GM21786 (cell line): ENCODE measurements around the gene UBE2F.
A peak's percentile ranks its signal among the peaks of the same experiment; 100 is the strongest.
"Not testable (repeated sequence)": the region's sequence is repeated elsewhere in the genome, so short reads cannot be mapped to it uniquely, and the experiment has no call there.

Experiments
- ATAC-seq: cut with Tn5 transposase; IDR thresholded peaks from one replicate; pipeline ENCODE4 v1.9.1; 2021; ENCODE audit not compliant: unreplicated experiment

The UBE2F gene

DNA sequence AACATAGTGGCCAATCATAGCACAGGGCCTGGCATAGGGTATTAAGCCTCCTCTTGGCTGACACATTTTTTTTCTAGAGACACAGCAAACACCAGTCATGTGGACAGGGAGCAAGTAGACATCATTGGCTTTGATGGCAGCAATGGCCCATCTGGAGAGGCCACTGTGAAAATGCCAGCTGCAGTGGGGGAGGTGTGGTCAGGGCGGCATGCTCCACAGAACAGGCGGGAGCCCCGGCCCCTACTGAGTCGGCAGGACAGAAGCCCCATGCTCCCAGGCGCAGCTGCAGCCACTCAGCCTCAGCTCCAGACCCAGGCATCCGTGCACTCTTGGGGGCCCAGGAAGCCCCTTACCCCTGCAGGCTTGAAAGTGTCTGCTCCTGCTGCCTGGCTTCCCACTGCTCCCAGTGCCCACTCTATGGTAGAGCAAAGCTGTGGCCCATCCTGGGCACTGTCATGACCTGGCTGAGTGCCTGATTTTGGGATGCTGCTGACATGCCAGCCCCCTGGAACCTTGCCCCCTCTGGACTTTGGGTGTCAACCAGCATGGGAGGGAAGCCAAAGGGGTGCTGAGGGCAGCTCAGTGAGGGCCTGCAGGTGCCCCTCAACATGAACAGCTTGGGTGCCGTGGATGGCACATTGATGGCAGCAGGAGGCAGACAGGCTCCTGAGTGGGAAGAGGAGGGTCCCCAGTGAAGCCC lies 23.3 kb upstream of the UBE2F start:
- no peak for ATAC-seq

- no peak for ATAC-seq
Measured at GRCh38 chr2:237944302-237944701, 22.5 kb upstream of the UBE2F start.

GRCh38 chr2:237946423-237946822 lies 20.4 kb upstream of the UBE2F start:
- ATAC-seq: no peak

- not testable (repeated sequence) for ATAC-seq
Measured at GRCh38 chr2:237951354-237951753, 15.5 kb upstream of the UBE2F start.

- ATAC-seq: no peak
Measured at GRCh38 chr2:237951878-237952277, 14.9 kb upstream of the UBE2F start.

DNA sequence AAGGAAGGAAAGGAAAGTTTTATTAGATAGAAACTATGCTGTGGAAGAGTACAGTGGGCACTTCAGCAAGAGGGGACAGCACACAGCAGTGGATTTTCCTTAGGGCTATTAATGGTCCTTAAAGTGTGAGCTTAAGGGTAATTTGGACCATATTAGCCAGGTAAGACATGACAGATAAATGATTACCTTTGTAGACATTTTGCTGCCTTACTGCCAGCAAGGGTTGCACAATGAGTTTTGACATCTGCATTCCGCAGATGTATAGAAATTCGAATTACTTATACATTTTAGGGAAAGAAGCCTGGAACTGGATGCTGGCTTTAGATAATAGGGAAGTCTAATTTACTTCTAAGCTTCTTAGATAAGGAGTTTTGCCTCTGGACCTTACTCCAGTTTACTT lies 14.0 kb upstream of the UBE2F start:
- no peak for ATAC-seq

- no peak for ATAC-seq
Measured at GRCh38 chr2:237955640-237956401, 11.0 kb upstream of the UBE2F start.

DNA sequence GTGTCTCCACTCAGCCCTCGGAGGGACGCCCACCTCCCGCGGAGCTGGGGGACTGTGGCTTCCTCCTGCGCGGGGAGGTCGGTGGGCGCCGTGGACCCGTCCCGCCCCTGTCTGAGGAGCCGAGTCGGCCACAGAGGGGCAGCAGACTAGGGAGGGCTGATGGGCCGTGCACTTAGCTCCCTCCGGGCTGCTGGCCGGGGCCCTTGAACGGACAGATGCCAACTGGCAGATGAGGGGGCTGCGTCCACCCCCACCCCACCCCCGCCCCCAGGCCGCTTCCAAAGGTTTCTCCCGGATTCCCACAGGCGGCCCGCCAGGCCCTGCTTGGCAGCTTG lies 10.4 kb upstream of the UBE2F start:
- no peak for ATAC-seq

- no peak for ATAC-seq
Measured at GRCh38 chr2:237961637-237962036, 5.2 kb upstream of the UBE2F start.

GRCh38 chr2:237962432-237963084 lies 4.3 kb upstream of the UBE2F start:
- ATAC-seq: no peak

DNA sequence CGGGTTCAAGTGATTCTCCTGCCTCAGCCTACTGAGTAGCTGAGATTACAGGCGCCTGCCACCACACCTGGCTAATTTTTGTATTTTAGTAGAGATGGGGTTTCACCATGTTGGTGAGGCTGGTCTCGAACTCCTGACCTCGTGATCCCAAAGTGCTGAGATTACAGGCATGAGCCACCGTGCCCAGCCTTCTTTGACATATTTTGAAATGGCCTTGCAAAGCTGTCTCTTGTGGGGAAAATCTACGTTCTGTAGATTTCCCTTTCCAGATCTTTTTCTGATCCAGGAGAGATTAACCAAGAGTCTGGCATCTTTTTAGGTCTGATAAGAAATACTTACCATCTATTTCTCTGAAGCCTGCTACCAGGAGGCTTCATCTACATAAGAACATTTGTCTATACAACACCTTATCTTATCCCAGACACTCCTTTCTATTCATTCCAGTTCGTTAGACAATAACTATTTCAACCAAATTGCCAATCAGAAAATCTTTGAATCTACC lies 3.3 kb upstream of the UBE2F start:
- ATAC-seq: not testable (repeated sequence)

GRCh38 chr2:237964194-237964577 lies 2.6 kb upstream of the UBE2F start:
- ATAC-seq: no peak

- ATAC-seq: no peak
Measured at GRCh38 chr2:237964578-237965404, 2.0 kb upstream of the UBE2F start.

GRCh38 chr2:237965844-237966243 lies 970 bp upstream of the UBE2F start:
- ATAC-seq: not testable (repeated sequence)

DNA sequence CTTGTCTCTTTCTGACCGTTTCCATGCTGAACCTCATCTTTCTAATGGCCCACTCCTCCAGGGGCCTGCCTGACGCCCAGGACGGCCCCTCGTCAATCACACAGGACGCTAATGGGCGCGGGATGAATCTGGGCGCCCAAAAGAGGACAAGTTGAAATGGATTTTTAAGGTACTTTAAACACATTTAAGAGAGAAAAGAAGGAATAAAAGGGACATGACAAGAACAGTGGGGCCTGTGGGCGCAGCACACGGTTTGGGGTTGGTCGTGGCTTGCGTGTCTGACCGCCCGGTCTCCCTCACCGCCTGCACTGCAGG lies 607 bp upstream of the UBE2F start:
- ATAC-seq: no peak

- ATAC-seq: no peak
Measured at GRCh38 chr2:237967463-237967951, 693 bp downstream of the UBE2F start.

DNA sequence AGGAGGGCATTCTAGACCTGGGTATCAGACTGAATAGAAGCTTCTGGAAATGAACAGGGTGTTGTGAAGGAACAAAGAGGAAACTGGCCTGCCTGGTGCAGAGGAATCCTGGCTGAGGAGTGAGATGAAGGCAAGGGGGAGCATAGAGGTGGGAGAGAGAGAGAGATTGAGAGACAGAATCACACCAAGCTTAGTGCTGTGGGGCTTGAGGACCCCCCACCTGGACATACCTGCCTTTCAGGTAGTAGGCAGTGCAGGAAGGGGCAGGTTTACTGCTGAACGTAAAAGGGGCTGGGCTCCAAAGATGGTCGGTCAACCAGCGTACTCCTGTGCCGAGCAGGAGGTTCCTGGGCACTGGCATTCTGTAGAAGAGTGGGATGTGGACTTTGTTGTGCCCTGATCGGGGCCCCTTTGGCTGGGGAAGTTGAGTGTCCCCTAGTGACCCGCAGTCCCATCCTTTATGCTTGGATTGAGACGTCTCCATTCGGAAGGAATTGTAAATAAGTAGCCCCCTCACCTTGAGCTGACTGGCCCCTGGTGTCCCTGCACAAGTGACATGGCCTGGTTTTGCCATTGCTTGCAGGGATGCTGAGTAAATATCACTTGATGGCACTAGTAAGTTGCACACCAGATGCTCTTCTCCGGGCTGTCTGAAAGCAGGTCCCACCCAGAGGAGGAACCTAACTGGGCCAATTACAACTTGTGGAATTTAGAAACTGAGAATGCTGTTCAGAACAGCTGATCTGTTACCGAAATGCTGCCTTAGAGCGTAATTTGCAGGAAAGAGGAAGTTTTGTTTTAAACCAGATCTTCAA lies 1.4 kb downstream of the UBE2F start:
- peak; percentile 46 for ATAC-seq

- no peak for ATAC-seq
Measured at GRCh38 chr2:237971661-237972060, 4.8 kb downstream of the UBE2F start.

DNA sequence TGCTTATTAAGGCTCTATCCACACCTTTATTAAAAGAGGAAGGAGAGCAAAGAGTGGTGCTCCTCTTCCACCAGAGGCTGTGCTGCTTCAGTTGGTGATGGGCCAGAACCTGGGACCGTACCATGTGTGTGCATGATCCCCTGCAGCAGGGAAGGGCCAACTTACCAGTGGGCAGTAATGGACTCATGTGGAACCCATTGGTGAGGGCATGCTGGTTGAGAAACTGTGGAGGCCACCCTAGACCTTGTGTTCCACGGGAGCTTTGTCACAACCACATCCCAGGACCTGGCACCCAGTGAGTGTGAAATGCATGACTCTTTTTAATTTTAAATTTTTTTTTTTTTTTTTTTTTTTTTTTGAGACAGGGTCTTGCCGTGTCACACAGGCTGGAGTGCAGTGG lies 5.4 kb downstream of the UBE2F start:
- ATAC-seq: no peak

GRCh38 chr2:237972936-237973335 lies 6.1 kb downstream of the UBE2F start:
- no peak for ATAC-seq
